ENCODE results near the gene KCNQ1OT1.
"Not testable (repeated sequence)": the region's sequence is repeated elsewhere in the genome, so short reads cannot be mapped to it uniquely, and the experiment has no call there.

The KCNQ1OT1 gene

DNA sequence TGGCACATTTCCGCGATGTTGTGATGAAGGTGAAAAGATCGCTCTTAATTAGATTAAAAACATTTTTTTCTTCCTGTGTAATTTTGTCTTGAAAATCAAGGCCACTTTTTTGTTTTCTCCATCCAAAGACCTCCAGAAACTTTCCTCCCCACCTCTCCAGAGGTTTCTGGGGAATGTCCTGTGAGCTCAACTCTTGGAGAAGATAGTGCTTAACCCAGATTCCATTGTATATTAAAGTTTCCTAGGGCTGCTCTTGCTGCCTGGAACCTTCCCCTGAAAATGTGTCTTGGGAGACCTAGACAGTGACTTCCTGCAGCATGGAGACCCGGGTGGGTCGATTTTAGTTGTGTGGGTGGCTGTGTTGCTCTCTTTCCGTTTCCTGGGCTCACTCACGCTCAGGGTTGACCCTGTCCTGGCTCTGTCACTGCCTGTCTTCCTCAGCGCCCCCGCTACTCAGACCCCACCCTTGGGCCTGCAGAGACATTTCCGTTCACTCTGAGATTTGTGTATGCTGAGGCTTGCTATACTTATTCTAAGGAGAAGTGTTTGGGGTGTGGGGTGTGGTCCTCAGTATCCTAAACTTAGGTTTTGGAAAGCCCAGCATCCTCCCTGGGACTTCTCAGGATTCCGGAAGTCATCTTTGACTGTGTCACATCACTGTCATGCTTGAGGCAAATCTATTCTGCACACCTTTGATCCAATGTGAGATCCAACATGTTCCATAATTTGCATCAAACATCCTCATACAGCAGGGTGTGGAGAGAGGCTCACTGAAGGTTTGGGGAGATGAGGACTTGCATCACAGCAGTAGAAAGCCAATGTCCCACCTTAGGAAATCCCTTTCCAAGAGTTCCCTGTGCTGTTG lies 47.2 kb downstream of the KCNQ1OT1 start:
- no peak for DNase-seq (ENCODE audit: low read depth)

DNA sequence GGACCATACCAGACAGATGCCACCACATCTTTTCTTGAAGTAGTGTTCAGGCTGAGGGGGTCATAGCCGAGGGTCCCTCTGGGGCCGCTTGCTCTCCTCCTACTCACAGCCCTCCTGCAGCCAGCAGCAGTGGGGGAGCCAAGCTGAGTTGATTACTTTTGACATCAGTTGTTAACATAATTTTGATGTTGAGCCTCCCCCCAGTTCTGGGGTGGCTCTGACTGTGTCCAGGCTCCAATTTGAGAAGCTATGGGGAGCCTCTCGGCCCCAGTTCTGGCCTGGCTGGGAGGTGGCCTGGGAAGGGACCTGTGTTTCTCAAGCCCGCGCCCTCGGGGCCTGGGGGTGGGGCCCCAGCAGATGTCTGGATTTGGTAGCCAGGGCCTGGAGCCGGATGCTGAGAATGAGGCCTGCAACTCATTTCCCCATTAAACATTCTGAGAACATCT lies 47.9 kb downstream of the KCNQ1OT1 start:
- DNase-seq (ENCODE audit: low read depth) = no peak

DNA sequence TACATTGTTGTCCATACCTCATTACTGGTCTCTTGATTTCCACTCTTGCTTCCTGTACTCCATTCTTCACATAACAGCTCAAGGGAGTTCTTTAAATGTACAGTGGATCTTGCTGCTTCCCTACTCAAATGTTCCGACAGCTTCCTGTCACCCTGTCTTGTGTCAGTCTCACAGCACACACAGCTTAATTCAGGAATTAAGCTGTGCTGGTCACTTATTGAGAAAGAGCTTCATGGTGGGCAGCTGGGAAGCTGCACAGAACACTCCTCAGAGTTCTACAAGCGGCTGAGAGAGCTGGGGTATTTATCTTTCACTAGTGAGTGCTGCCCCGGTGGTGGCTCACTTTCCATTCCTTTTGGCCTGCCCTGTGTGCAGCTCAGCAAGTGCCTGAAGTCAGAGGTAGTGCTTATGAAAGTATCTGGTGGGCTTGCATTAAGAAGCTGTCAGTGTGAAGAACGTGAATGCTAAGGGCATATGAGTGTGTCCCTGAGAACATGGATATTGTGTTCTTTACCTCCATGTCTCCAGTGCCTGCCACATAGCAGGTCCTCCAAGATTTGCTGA lies 48.7 kb downstream of the KCNQ1OT1 start:
- no peak for DNase-seq (ENCODE audit: low read depth)

GRCh38 chr11:2650343-2650867 lies 49.4 kb downstream of the KCNQ1OT1 start:
- DNase-seq (ENCODE audit: low read depth) = no peak

DNA sequence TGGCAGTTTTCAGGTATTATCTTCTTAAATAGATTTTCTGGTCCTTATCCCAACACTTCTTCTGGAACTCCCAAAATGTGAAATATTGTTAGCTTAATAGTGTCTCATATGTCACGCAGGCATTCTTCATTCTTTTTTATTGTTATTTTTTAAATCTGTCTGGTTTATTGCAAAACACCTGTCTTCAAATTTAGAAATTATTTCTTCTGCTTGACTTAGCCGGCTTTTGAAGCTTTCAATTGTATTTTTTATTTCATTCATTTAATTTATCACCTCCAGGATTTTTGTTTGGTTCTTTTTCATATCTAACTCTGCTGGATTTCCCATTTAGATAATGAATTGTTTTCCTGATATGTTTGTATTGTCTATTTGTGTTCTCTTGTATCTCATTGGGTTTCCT lies 49.9 kb downstream of the KCNQ1OT1 start:
- no peak for DNase-seq (ENCODE audit: low read depth)

DNA sequence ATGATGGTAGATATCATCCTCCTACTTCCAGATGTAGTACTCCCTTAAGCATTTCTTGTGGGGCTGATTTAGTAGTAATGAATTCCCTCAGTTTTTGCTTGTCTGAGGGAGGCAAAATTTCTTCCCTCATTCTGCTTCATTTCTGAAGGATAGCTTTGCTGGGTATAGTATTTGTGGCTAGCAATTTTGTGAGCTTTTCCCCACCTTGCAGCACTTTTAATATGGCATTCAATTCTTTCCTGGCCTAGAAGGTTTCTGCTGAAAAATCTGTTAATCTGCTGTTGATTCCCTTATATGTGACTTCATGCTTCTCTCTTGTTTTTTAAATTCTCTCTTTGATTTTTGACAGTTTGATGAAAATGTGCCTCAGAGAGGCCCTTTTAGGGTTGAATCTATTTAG lies 50.4 kb downstream of the KCNQ1OT1 start:
- no peak for DNase-seq (ENCODE audit: low read depth)

DNA sequence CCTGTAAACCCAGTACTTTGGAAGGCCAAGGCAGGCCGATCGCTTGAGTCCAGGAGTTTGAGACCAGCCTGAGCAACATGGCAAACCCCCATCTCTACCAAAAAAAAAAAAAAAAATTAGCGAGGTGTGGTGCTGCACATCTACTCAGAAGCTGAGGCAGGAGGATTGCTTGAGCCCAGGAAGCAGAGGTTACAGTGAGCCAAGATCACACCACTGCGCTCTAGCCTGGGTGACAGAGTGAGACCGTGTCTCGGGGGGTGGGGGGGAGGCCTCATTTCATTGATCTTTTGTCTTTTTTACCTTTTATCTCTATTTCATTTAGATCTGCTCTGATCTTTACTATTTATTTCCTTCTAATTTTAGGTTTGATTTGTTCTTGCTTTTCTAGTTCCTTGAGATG lies 51.8 kb downstream of the KCNQ1OT1 start:
- no peak for DNase-seq (ENCODE audit: low read depth)

GRCh38 chr11:2647167-2647566 lies 52.6 kb downstream of the KCNQ1OT1 start:
- no peak for DNase-seq (ENCODE audit: low read depth)

- DNase-seq (ENCODE audit: low read depth) = no peak
Measured at GRCh38 chr11:2645779-2646118, 54.0 kb downstream of the KCNQ1OT1 start.

GRCh38 chr11:2644844-2645778 lies 54.7 kb downstream of the KCNQ1OT1 start:
- DNase-seq (ENCODE audit: low read depth) = no peak

DNA sequence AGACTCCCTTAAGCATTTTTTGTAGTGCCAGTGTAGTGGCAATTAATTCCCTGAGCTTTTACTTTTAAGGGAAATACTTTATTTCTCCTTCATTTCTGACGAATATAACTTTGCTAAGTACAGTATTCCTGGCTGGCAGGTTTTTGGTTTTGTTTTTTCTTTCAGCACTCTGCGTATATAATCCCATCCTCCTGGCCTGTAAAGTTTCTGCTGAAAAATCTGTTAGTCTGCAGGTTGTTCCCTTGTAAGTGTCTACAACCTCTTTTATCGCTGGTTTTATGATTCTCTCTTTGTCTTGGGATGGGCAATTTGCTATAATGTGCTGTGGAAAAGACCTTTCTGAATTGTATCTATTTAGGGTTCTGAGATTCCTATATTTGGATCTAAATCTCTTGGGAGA lies 56.0 kb downstream of the KCNQ1OT1 start:
- no peak for DNase-seq (ENCODE audit: low read depth)

DNA sequence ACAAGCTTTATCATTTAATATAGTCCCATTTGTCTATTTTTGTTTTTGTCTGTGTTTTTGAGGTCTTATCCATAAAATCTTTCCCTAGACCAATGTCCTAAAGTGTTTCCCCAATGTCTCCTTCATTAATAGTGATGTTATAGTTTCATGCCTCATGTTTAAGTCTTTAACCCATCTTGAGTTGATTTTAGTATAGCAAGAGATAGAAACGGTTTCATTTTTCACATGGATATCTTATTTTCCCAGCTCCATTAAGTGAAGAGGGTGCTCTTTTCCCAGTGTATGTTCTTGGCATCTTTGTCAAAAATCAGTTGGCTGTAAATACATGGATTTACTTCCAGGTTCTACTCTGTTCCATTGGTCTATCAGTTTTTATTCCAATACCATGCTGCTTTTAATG lies 58.2 kb downstream of the KCNQ1OT1 start:
- no peak for DNase-seq (ENCODE audit: low read depth)

DNA sequence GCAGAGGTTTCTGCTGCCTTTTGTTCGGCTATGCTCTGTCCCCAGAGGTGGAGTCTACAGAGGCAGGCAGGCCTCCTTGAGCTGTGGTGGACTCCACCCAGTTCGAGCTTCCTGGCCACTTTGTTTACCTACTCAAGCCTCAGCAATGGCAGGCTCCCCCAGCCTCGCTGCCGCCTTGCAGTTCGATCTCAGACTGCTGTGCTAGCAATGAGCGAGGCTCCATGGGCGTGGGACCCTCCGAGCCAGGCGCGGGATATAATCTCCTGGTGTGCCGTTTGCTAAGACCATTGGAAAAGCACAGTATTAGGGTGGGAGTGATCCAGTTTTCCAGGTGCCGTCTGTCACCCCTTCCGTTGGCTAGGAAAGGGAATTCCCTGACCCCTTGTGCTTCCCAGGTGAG lies 60.0 kb downstream of the KCNQ1OT1 start:
- not testable (repeated sequence) for DNase-seq (ENCODE audit: low read depth)

DNA sequence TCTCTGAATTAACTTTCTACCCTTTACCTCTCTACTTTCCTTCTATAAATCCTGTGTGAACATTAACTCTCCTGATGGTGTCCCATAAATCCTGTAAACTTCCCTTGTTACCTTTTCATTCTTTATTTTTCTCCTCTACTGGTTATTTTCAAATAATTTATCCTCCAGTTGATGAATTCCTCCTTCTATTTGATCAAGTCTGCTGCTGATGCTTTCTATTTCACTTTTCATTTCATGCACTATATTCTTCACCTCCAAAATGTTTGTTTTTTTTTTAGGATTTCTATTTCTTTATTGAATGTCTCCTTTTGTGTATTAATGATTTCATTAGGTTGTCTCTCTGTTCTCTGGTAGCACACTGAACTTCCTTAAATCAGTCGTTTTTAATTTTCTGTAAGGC lies 68.6 kb downstream of the KCNQ1OT1 start:
- DNase-seq (ENCODE audit: low read depth) = no peak

DNA sequence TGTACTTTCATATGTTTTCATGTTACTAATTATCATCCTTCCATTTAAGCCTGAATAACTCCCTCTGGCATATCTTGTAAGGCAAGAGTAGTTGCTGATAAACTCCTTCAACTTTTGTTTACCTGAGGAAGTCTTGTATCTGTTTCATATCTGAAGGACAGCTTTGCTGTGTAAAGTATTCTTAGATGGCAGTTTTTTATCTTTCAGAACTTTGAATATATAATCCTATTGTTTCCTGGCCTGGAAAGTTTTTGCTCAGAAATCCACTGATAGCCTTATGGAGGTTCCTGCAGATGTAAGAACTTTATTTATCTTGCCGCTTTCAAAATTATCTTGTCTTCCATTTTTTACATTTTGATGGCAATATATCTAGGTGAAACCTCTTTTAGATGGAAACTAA lies 69.1 kb downstream of the KCNQ1OT1 start:
- DNase-seq (ENCODE audit: low read depth) = no peak

DNA sequence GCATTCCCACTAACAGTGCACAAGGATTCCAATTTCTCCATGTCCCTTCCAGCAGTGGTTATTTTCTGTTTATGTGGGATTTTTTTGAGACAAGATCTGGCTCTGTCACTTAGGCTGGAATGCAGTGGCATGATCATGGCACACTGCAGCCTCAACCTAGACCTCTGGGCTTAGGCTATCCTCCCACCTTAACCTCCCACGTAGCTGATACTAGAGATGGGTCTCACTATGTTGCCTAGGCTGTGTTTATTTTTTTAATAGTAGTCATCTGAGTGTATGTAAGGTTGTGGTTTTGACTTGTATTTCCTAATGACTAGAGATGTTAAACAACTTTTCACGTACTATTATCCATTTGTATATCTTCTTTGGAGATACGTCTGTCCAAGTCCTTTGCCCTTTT lies 74.6 kb downstream of the KCNQ1OT1 start:
- DNase-seq (ENCODE audit: low read depth) = no peak

GRCh38 chr11:2621894-2622293 lies 77.9 kb downstream of the KCNQ1OT1 start:
- no peak for DNase-seq (ENCODE audit: low read depth)

DNA sequence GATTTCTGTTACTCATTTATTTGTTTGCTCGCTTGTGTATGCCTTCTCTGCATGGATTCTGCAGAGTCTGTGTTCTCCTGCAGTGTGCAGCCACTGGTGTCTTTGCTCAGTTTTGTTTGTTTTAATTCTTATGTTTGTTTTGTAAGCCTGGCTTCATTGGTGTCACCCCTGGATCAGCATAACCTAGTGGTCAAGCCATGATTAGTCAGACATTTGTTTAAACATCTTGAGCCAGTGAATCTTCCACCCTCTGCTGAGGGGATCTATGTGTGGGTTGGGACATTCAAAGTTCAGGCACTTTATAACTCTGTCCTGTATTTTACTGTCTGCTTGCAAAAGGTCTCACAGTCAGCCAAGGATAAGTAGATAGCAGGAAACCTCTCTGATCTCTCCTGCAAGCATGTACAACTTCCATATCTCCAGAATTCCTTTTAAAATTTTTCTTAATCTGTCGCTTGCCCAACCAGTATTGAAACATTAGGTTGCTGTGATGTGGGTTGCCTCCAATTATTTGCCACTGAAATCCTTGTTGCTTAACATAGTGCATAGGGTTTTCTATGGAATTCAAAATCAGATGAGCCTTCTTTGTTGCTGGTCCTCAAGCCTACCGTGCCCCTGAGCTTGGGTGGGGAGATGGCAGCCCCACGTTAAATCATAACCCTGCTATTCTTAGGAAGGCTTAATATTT lies 86.8 kb downstream of the KCNQ1OT1 start:
- DNase-seq (ENCODE audit: low read depth) = no peak

GRCh38 chr11:2609345-2609744 lies 90.4 kb downstream of the KCNQ1OT1 start:
- DNase-seq (ENCODE audit: low read depth) = no peak

DNA sequence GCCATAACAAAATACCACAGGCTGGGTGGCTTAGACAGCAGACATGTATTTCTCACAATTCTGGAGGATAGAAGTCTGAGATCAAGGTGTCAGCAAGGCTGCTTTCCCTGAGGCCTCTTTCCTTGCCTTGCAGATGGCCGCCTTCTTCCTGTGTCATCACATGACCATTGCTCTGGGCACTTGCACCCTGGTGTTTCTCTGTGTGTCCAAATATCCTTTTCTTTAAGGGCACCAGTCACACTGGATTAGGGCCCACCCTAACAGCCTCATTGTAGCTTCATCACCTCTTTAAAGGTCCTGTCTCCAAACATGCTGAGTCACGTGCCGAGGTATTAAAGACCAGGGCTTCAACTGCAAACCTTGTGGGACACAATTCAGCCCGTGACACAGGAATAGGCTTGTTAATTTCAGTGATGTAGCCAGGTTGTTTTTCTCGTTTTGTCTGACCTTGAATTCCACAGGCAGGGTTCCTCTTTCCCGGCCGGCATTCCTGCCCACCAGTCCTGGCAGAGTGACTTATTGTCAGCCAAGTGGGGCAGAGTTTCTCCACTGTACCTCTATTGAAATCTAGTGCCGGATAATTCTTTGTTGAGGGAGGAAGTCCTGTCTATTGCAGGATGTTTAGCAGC lies 100.1 kb downstream of the KCNQ1OT1 start:
- DNase-seq (ENCODE audit: low read depth) = no peak

DNA sequence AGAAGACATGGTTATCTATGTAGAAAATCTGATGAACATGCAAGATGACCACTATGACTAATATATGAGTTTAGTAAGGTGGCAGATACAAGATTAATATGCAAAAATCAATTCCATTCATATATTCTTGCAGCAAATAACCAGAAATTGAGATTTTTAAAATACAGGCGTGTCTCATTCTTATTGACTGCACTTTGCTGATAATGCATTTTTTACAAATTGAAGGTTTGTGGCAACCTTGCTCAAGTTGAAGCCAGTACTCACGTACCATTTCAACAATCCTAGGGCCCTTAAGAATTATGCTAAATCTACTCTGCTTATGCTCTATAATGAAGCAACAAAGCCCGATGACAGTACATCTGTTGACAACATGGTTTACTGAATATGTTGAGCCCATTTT lies 104.6 kb downstream of the KCNQ1OT1 start:
- DNase-seq (ENCODE audit: low read depth) = no peak
